GM23248 (cell line): ENCODE measurements around the gene TNS3. TPM values are rescaled to one million over a fixed set of nuclear protein-coding genes. Genes with fewer than 3 reads are reported as not detected.

ENCODE experiments used
- DNase-seq: peaks from one replicate; pipeline ENCODE4 v3.0.0-alpha.2; 2015
- H2AFZ ChIP-seq: fragments of 200-600 bp; sonication (generic); 2 replicates; pipeline ENCODE4 v1.6.1; 2016; ENCODE audit warnings: antibody characterized with exemption
- H3F3A ChIP-seq: fragments of 200-600 bp; sonication (generic); 2 replicates; pipeline ENCODE4 v1.6.1; 2016; ENCODE audit warnings: mild to moderate bottlenecking, antibody characterized with exemption, mixed run types; ENCODE audit not compliant: insufficient read depth
- H3K27ac ChIP-seq: fragments of 200-600 bp; sonication (generic); 2 replicates; pipeline ENCODE4 v1.5.1; 2016; ENCODE audit warnings: mild to moderate bottlenecking
- H3K27me3 ChIP-seq: fragments of 200-600 bp; sonication (generic); replicated peaks from 2 replicates; pipeline ENCODE4 v1.6.1; 2016; ENCODE audit warnings: mild to moderate bottlenecking; ENCODE audit not compliant: insufficient read depth
- H3K36me3 ChIP-seq: fragments of 200-600 bp; sonication (generic); 2 replicates; pipeline ENCODE4 v1.6.1; 2016; ENCODE audit warnings: low read depth, mild to moderate bottlenecking
- H3K4me1 ChIP-seq: fragments of 200-600 bp; sonication (generic); 2 replicates; pipeline ENCODE4 v1.6.1; 2016; ENCODE audit warnings: mild to moderate bottlenecking; ENCODE audit not compliant: insufficient read depth
- H3K4me2 ChIP-seq: fragments of 200-600 bp; sonication (generic); one replicate; pipeline ENCODE4 v1.6.1; 2016; ENCODE audit warnings: mild to moderate bottlenecking; ENCODE audit not compliant: unreplicated experiment
- H3K4me3 ChIP-seq: fragments of 200-600 bp; sonication (generic); 2 replicates; pipeline ENCODE4 v1.5.1; 2016; ENCODE audit warnings: mild to moderate bottlenecking
- H3K79me2 ChIP-seq: fragments of 200-600 bp; sonication (generic); 2 replicates; pipeline ENCODE4 v1.6.1; 2016; ENCODE audit warnings: mild to moderate bottlenecking; ENCODE audit not compliant: insufficient read depth
- H3K9ac ChIP-seq: fragments of 200-600 bp; sonication (generic); 2 replicates; pipeline ENCODE4 v1.6.1; 2016; ENCODE audit warnings: mild to moderate bottlenecking
- H3K9me2 ChIP-seq: fragments of 200-600 bp; sonication (generic); 2 replicates; pipeline ENCODE4 v1.6.1; 2016; ENCODE audit warnings: mixed run types, mild to moderate bottlenecking, moderate library complexity; ENCODE audit not compliant: insufficient read depth
- H3K9me3 ChIP-seq: fragments of 200-600 bp; sonication (generic); one replicate; pipeline ENCODE4 v1.6.1; 2017; ENCODE audit warnings: low read depth
- H4K20me1 ChIP-seq: fragments of 200-600 bp; sonication (generic); 2 replicates; pipeline ENCODE4 v1.6.0; 2016; ENCODE audit not compliant: insufficient read depth
- EZH2 ChIP-seq: fragments of 200-600 bp; sonication (generic); IDR thresholded peaks from 2 replicates; pipeline ENCODE4 v1.6.1; 2018; ENCODE audit warnings: antibody characterized with exemption, mild to moderate bottlenecking; ENCODE audit not compliant: insufficient read depth, poor library complexity, severe bottlenecking
- EZH2phosphoT487 ChIP-seq: fragments of 200-600 bp; sonication (generic); IDR thresholded peaks from 2 replicates; pipeline ENCODE4 v1.6.1; 2018; ENCODE audit warnings: antibody characterized with exemption, moderate library complexity, mild to moderate bottlenecking, low read depth; ENCODE audit not compliant: insufficient read depth
- WGBS, 2 experiments: methylation state at CpG; one replicate each; pipeline ENCODE4 v1.1.6; 2015 to 2017; ENCODE audit warnings: low lambda C conversion rate in 2 of 2, low coverage in 1 of 2; ENCODE audit errors: missing lambda C conversion rate in 2 of 2; 5-methylcytosine and 5-hydroxymethylcytosine counted together
- in situ Hi-C: fragments of 300-500 bp; cut with MboI; formaldehyde crosslinking; loops from 2 replicates; pipeline ENCODE4 v1.15.0; 2020
- polyA plus RNA-seq: library from polyadenylated mRNA; unstranded; fragments of >200 nt; fragmentation: Nextera tagmentation; extraction: Ambion mirVana; gene quantifications from 2 replicates; pipeline ENCODE4 v1.2.1, GENCODE V29; 2016
- total RNA-seq: library from RNA; depleted of rRNA; stranded (reverse); fragments of >200 nt; shearing (Covaris generic); gene quantifications from 2 replicates; pipeline ENCODE4 v1.2.3, GENCODE V29; 2014

Gene TNS3
- total and polyA plus RNA-seq, 2 experiments from 2014 or later, result 18.6 to 47.0 TPM

GRCh38 chr7:47329320-47329926 lies 252.5 kb downstream of the TNS3 start:
- in situ Hi-C loops, result no loop called here
- Histone ChIP-seq H3K27me3 (no peaks in the 10 kb centered on the region), H3K27ac (no peak overlapping the region), H3K4me1 (peaks cover 34% of the 10 kb centered on the region), H3K9me3 (no peaks in the 10 kb centered on the region), H3K4me3 (no peak overlapping the region), H3K4me2 (no peak overlapping the region), H4K20me1 (no peaks in the 10 kb centered on the region), H3K9ac (no peak overlapping the region), H3K36me3 (no peaks in the 10 kb centered on the region), H2AFZ (no peak overlapping the region), H3K79me2 (no peaks in the 10 kb centered on the region), H3K9me2 (no peaks in the 10 kb centered on the region), H3F3A (peaks cover 39% of the 10 kb centered on the region)
- no peak for TF ChIP-seq EZH2phosphoT487
- no peak for TF ChIP-seq EZH2
- 96 to 97% methylated on average over 19 of the region's 19 CpGs for WGBS, 2 experiments
- no peak for DNase-seq

- Histone ChIP-seq H3K9ac (peak overlapping the region; percentile 52), H3K4me3 (peak overlapping the region; percentile 46)
Measured at GRCh38 chr7:47328392-47329319, 253.3 kb downstream of the TNS3 start.

GRCh38 chr7:47327698-47328391 lies 254.1 kb downstream of the TNS3 start:
- H2AFZ ChIP-seq, result no peak overlapping the region
- no peaks in the 10 kb centered on the region for H3K27me3 ChIP-seq
- TF ChIP-seq EZH2phosphoT487, result no peak
- TF ChIP-seq EZH2, result no peak
- H3F3A ChIP-seq, result peaks cover 39% of the 10 kb centered on the region
- peaks cover 34% of the 10 kb centered on the region for H3K4me1 ChIP-seq
- DNase-seq, result peak; percentile 96
- no peaks in the 10 kb centered on the region for H3K36me3 ChIP-seq
- H3K27ac ChIP-seq, result peak overlapping the region; percentile 52
- H3K4me3 ChIP-seq, result peak overlapping the region; percentile 46
- no peaks in the 10 kb centered on the region for H3K9me3 ChIP-seq
- peak overlapping the region; percentile 52 for H3K9ac ChIP-seq
- H4K20me1 ChIP-seq, result no peaks in the 10 kb centered on the region
- 2 to 8% methylated on average over 13 to 21 of the region's 24 CpGs for WGBS, 2 experiments
- peaks cover 13% of the 10 kb centered on the region; the same call in 1 of the 2 replicates for H3K79me2 ChIP-seq
- in situ Hi-C loops, result no loop called here
- H3K9me2 ChIP-seq, result no peaks in the 10 kb centered on the region
- H3K4me2 ChIP-seq, result peak overlapping the region; percentile 83

More at GRCh38 chr7:47328392-47329319, 253.3 kb downstream of the TNS3 start:
- Histone ChIP-seq H3K9me3 (no peaks in the 10 kb centered on the region), H3K27me3 (no peaks in the 10 kb centered on the region), H3K4me2 (peak overlapping the region; percentile 83), H3F3A (peaks cover 39% of the 10 kb centered on the region), H3K27ac (peak overlapping the region; percentile 38), H3K79me2 (peaks cover 5% of the 10 kb centered on the region; the same call in 1 of the 2 replicates), H3K4me1 (peaks cover 34% of the 10 kb centered on the region), H3K9me2 (no peaks in the 10 kb centered on the region), H4K20me1 (no peaks in the 10 kb centered on the region), H3K36me3 (no peaks in the 10 kb centered on the region), H2AFZ (no peak overlapping the region)
- WGBS, 2 experiments, result 57 to 60% methylated on average over 7 of the region's 7 CpGs
- no peak for TF ChIP-seq EZH2phosphoT487
- TF ChIP-seq EZH2, result no peak
- DNase-seq, result no peak
- in situ Hi-C loops, result no loop called here

GRCh38 chr7:47327346-47327697 lies 254.6 kb downstream of the TNS3 start:
- Histone ChIP-seq H3K9ac (peak overlapping the region; percentile 52), H3K27me3 (no peaks in the 10 kb centered on the region), H3K4me2 (peak overlapping the region; percentile 56), H3K36me3 (no peaks in the 10 kb centered on the region), H3K4me1 (peaks cover 34% of the 10 kb centered on the region), H3K9me3 (no peaks in the 10 kb centered on the region), H3K9me2 (no peaks in the 10 kb centered on the region), H3K79me2 (peaks cover 16% of the 10 kb centered on the region; the same call in 1 of the 2 replicates), H3K4me3 (peak overlapping the region; percentile 46), H4K20me1 (no peaks in the 10 kb centered on the region), H3F3A (peaks cover 39% of the 10 kb centered on the region), H2AFZ (no peak overlapping the region), H3K27ac (peak overlapping the region; percentile 52)
- 33 to 36% methylated on average over 7 of the region's 7 CpGs for WGBS, 2 experiments
- peak; percentile 49 for DNase-seq
- TF ChIP-seq EZH2 (no peak), EZH2phosphoT487 (no peak)
- in situ Hi-C loops, result no loop called here
